D721Med (cell line): Measurements from ENCODE around the gene ACTG1.
"Not testable (repeated sequence)": the region's sequence is repeated elsewhere in the genome, so short reads cannot be mapped to it uniquely, and the experiment has no call there.

Source experiments
- DNase-seq: peaks from one replicate; pipeline ENCODE4 v3.0.0; 2011; ENCODE audit warnings: low spot score; ENCODE audit not compliant: insufficient read length
- FAIRE-seq: peaks from 2 replicates; lab custom pipeline; 2011; peaks lifted over from hg19 to GRCh38; lab: Jason Lieb, UNC
- TF ChIP-seq, protein P1 (sequence below): IDR thresholded peaks from 2 replicates; pipeline ENCODE4 v1.5.1; 2012; ENCODE audit warnings: mild to moderate bottlenecking, control low read depth; ENCODE audit not compliant: insufficient read depth; ENCODE audit errors: missing control alignments

The ACTG1 gene

DNA sequence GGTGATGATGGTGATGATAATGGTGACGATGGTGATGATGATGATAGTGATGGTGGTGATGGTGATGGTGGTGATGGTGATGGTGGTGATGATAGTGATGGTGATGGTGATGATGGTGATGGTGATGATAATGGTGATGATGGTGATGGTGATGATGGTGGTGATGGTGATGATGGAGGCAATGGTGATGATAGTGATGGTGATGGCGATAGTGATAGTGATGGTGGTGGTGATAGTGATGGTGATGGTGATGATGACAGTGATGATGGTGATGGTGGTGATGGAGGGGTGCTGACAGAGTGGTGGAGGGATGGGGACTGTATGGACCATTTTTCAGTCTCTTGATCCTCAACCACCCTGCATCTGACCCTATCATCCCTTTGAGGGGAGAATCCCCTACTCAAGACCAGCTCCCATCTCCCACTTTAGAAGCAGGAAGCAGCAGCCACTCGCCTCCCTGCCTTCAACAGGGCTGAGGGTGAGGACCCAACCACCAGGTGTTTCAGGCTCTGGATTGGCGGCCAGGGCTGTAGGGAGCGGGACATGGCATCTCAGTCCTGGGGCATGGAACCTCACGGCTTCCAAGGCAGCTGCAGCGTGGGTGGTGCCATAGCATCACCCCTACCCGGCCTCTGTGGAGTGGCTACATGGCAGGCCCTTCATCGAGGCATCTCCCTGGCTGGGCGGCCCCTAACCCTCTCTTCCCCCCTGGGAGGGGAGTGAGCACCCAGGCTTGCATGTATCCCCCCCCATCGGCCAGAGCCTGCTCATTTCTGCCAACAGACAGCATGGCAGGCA lies 20.1 kb upstream of the ACTG1 start:
- DNase-seq: no peak
- TF ChIP-seq, protein P1, sequence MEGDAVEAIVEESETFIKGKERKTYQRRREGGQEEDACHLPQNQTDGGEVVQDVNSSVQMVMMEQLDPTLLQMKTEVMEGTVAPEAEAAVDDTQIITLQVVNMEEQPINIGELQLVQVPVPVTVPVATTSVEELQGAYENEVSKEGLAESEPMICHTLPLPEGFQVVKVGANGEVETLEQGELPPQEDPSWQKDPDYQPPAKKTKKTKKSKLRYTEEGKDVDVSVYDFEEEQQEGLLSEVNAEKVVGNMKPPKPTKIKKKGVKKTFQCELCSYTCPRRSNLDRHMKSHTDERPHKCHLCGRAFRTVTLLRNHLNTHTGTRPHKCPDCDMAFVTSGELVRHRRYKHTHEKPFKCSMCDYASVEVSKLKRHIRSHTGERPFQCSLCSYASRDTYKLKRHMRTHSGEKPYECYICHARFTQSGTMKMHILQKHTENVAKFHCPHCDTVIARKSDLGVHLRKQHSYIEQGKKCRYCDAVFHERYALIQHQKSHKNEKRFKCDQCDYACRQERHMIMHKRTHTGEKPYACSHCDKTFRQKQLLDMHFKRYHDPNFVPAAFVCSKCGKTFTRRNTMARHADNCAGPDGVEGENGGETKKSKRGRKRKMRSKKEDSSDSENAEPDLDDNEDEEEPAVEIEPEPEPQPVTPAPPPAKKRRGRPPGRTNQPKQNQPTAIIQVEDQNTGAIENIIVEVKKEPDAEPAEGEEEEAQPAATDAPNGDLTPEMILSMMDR: no peak
- no peak for FAIRE-seq

DNA sequence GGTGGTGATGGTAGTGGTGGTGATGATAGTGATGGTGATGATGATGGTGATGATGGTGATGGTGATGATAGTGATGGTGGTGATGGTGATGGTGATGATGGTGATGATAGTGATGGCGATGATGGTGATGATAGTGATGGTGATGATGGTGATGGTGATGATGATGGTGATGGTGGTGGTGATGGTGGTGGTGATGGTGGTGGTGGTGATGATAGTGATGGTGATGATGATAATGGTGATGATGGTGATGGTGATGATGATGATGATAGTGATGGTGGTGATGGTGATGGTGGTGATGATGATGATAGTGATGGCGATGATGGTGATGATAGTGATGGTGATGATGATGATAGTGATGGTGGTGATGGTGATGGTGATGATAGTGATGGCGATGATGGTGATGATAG lies 19.4 kb upstream of the ACTG1 start:
- FAIRE-seq: peak; percentile 88
- not testable (repeated sequence) for DNase-seq

DNA sequence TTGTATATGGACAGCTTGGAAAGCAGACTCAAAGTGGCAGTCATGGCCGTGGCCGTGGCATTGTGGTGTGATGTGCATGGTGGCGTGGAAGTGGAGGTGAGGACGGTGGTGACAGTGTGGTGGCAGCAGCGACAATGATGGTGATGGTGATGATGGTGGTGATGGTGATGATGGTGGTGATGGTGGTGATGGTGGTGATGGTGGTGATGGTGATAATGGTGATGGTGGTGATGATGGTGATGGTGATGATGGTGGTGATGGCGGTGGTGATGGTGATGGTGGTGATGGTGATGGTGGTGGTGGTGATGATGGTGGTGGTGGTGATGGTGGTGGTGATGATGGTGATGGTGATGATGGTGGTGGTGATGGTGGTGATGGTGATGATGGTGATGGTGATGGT lies 18.4 kb upstream of the ACTG1 start:
- DNase-seq, FAIRE-seq: not testable (repeated sequence)

DNA sequence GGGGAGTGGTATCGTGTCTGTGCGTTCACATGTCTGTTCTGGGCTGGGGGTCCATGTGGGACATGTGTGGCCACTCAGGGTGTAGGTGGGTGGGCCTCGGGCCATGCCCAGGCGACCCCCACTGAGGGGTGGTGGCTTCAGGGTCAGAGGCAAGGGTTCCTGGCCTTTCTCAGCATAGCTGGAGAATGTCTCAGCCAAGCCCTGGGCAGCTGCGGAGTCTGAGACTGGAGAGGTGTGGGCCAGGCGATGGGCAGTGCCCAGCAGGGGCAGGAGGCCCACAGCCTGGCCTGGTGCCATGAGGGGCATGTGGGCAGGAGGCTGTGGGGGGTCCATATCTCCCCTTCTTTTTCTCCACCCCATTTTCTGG lies 16.8 kb upstream of the ACTG1 start:
- FAIRE-seq (no peak), DNase-seq (no peak)
- TF ChIP-seq, protein P1: no peak

DNA sequence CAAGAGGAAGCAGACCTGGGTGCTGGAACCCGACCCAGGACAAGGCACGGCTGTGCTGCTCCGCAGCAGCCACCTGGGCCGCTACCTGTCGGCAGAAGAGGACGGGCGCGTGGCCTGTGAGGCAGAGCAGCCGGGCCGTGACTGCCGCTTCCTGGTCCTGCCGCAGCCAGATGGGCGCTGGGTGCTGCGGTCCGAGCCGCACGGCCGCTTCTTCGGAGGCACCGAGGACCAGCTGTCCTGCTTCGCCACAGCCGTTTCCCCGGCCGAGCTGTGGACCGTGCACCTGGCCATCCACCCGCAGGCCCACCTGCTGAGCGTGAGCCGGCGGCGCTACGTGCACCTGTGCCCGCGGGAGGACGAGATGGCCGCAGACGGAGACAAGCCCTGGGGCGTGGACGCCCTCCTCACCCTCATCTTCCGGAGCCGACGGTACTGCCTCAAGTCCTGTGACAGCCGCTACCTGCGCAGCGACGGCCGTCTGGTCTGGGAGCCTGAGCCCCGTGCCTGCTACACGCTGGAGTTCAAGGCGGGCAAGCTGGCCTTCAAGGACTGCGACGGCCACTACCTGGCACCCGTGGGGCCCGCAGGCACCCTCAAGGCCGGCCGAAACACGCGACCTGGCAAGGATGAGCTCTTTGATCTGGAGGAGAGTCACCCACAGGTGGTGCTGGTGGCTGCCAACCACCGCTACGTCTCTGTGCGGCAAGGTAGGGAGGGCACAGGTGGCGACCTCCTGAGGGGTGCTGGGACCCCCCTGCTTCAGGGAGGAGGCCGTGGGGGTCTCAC lies 16.2 kb upstream of the ACTG1 start:
- FAIRE-seq: no peak
- no peak for DNase-seq
- TF ChIP-seq, protein P1: no peak

DNA sequence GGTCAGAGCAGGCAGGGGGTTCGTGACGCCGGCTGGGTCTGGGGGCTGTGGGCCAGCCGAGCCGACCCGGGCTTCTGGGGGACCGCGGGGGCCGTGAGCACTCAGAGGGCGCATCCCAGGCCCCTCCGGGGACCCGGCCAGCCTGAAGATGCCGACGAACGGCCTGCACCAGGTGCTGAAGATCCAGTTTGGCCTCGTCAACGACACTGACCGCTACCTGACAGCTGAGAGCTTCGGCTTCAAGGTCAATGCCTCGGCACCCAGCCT lies 15.7 kb upstream of the ACTG1 start:
- DNase-seq (no peak), FAIRE-seq (no peak)
- TF ChIP-seq, protein P1: no peak

DNA sequence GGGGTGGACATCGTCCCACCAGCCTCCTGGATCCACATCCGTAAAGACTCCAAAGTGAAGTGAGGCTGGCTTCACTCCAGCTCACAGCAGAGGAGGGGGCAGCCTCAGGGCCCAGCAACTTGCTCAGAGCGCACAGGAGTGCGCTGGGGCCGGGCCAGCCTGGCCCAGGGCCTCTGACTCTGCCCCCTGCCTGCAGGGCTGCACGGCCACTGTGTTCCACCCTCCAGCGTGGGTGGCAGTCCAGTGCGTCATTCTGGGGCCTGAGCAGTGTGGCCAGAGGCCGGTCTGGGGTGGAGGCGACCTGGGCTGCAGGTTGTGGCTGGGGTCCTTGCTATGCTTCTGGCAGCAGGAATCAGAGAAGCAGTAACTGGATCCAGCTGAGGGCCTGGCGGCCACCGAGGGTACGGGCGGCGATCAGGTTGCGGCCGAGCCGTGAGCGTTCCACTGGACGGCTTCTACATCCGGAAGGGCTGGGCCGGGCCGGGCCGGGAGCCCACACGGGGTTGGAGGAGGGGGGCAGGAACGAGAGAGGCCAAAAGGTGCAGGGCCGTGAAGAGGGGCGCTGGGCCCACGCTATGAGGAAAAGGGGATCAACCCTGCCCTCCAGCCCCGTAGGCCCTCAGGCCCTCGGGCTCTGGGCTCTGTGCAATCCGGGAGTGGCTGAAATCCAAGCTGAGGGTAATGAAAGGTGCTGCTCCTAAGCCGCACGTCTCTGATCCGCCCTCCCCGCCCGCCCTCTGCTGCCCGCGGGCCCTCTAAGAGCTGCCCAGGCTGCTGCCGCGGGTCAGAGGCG lies 15.2 kb upstream of the ACTG1 start, which contains the start of gene FSCN2:
Gene FSCN2 (plus strand): TSS at position 787 of the 793 bp plus-strand sequence. CDS start 155 bp downstream, outside the sequence.
- TF ChIP-seq, protein P1: no peak
- no peak for FAIRE-seq
- DNase-seq: no peak
